Activated T-cell treated with anti-CD3 and anti-CD28 coated beads, Interleukin-2, amount 50 U/mL, for 48 hours (primary cell): ENCODE measurements around the gene PKD1.
A peak's percentile ranks its signal among the peaks of the same experiment; 100 is the strongest.

ENCODE experiments used
- DNase-seq, 2 experiments: peaks; one replicate each; pipeline ENCODE4 v3.0.0-alpha.2; 2020

The PKD1 gene

DNA sequence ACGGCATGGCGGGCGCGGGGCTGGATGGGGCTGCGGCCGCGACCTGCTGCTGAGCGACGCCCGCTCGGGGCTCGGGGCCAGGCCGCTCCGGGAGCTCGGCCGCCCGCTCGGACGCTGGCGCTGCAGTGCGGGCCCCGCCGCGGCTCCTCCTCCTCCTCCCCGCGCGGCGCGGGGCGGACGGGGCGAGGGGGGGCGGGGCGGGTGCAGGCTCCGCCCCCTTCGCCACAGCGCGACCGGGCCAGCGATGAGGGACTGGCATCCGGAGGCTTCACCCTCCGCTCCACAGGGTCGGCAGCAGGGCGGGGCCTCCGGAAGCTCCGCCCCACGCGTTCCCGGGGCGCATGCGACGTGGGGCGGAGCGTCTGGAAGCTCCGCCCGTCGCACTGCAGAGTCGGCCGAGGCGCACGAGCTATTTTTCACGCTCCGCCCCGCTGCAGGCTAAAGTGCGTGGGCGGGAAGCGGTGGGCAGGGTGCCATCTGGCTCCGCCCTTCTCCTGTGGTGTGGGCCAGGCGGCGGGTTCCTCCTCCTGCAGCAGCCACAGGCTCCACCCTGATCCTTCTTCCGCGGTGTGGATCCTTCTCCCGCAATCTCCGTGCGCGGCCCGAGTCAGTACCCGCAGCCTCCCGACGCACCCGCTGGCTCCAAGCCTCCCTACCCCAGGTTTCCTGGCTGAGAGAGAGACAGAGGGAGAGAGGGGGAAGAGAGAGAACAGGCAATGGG is at the start of gene PKD1:
PKD1 (minus strand) TSS at position 129 of the 721 bp plus-strand sequence. CDS start 209 bp downstream, outside the sequence.
- peak; percentile 99 for DNase-seq

GRCh38 chr16:2184962-2185361 is 49.3 kb upstream of the PKD1 start:
- DNase-seq, result no peak

- DNase-seq, result no peak
These were observed 48.6 kb upstream of the PKD1 start for GRCh38 chr16:2184346-2184745.

DNA sequence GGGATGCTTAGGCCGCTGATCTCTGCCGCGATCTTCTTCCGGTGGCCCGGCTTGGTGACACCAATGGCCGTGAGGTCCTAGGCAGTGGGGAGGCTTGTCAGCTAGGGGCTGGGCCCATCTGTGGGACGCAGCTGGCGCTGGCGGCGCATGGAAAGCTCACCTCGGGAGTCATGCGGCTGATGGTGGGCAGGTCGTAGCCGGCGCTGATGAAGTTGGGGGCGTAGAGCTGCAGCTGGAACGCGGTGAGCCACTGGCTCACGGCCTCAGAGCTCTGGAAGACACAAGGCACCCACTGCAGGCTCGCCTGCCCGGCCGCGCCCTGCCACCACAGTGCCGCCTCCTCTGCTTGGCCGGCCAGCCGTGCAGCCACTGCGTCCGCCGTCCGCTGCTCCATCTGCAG is 48.0 kb upstream of the PKD1 start:
- no peak for DNase-seq

- no peak for DNase-seq
These were observed 46.3 kb upstream of the PKD1 start for GRCh38 chr16:2181952-2182351.

DNA sequence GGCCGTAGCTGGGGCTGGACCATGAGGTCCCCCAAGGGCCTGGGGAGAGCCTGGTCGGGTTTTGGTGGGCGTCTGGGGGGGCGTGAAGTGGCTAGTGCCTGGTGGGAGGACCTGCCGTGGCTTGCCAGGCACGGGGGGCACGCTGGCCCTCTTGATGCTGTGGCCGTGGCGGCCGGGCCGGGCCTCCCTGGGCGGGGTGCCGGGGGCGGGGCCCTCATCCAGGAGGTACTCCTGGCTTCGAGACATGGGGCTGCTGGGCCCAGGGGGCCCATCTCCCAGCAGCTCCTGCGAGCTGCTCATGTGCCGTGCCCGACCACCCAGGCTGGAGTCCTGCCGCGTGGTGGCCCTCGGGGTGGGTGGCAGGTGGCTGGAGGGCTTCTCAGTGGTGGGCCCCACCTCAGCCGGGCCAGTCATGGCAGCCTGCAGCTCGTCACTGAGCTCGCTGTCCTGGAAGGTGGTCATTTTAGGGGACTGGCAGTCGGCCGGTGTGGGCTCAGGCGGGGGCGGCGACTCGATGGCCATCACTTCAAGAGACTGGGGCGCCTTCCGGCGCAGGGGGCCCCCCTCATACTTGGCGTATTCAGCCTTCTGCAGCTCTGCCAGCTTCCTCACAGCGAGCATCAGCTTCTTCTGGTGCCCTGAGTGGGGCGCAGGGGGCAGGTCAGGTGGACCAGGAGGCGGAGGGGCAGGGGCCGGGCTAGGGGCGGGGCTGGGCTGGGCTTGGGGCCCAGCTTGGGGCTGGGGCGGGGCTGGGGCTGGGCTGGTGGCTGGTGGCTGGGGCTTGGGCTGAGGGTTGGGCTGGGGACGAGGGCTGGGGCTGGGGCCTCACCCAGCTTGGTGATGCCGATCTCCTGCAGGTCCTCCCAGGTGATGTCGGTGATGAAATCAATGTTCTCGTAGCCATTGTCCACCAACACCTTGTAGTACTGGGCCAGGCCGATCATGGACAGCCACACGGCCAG is 45.5 kb upstream of the PKD1 start:
- no peak for DNase-seq

DNA sequence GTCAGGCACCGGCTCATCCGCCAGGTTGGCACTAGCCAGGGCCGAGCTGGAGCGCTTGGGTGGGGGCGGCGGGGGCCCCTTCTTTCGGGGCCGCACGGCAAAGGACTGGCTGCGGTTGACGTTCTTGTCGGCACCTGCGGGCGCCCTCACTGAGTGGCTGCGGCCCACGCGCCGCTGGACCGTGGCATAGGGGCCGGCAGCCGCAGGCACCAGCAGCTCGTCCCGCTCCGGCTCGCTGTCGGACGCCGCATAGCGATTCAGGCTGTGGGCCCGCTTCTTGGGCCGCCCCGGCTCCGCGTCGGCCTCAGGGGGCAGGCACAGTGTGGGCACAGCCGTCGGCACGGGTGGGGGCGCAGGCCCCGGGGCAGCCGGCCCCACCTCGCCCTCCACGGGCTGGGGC is 44.8 kb upstream of the PKD1 start:
- DNase-seq, result no peak

GRCh38 chr16:2179576-2179975 is 43.9 kb upstream of the PKD1 start:
- no peak for DNase-seq

GRCh38 chr16:2179107-2179501 is 43.4 kb upstream of the PKD1 start:
- DNase-seq, result no peak

DNA sequence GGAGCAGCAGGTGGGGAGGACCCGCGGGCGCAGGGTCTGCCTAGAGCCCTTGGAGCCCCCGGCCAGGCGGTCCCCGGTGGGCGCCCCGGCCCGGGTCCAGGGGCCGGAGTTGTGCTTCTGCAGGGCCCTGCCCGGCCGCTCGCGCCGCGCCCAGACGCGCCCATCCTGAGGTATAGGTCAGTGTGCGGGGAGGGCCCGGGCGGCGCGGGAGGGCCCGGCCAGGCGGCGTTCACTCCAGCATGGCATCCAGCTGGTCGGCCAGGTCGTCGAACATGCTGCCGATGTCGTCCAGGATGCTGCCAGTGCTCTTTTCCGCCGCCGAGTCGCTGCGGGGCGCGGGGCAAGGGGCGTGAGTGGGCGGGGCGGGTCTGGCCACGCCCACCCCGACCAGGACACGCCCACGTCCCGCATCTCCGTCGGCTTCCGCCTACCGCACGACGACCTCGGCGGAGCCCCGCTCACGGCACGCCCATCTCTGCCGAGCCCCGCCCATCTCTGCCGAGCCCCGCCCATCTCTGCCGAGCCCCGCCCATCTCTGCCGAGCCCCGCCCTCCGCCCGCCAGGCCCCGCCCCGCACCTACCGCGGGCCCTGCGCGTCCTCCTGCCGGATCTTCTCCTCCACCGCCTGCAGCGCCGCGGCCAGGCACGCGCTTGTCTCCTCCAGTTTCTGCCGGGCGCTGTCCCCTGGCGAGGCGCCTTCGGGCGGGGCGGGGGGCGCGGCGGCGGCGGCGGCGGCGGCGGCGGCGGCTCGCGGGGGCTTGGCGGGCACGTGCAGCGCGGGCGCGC is 42.8 kb upstream of the PKD1 start:
- DNase-seq, result peak; percentile 70 to 75

GRCh38 chr16:2177561-2177960 is 41.9 kb upstream of the PKD1 start:
- no peak for DNase-seq

DNA sequence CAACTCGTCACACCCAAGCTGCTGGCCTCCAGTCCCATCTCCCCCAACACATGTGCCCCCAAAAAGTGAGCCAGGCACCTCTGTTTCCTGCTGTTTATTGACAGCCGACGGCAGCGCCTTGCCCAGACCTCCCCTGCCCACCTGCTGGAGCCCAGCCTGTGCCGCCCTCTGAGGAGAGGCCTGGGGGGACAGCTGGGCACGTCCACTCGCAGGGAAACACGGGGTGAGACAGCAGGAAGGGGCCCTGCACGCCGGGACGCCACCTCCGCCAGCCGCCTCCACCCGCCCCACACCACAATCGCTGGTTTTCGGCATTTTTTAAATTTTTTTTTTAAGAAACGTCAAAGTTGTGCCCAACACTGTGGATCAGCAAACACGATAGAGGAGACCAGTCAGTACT is 41.4 kb upstream of the PKD1 start:
- DNase-seq, result no peak

GRCh38 chr16:2176047-2176446 is 40.3 kb upstream of the PKD1 start:
- no peak for DNase-seq

DNA sequence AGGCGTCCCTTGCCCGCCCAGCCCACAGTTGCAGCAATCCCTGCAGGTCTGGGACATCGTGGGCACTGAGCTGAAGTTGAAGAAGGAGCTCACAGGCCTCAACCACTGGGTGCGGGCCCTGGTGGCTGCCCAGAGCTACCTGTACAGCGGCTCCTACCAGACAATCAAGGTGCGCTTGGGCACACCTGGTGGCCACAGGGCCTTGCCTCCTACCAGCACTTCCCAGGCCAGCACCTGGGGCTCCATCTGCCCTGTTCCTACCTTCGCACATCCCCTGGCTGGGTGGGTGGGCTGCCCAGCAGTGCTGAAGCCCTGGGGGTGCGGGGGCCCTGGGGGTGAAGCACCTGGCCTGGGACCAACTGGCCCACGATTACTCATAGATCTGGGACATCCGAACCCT is 39.8 kb upstream of the PKD1 start:
- DNase-seq, result no peak

DNA sequence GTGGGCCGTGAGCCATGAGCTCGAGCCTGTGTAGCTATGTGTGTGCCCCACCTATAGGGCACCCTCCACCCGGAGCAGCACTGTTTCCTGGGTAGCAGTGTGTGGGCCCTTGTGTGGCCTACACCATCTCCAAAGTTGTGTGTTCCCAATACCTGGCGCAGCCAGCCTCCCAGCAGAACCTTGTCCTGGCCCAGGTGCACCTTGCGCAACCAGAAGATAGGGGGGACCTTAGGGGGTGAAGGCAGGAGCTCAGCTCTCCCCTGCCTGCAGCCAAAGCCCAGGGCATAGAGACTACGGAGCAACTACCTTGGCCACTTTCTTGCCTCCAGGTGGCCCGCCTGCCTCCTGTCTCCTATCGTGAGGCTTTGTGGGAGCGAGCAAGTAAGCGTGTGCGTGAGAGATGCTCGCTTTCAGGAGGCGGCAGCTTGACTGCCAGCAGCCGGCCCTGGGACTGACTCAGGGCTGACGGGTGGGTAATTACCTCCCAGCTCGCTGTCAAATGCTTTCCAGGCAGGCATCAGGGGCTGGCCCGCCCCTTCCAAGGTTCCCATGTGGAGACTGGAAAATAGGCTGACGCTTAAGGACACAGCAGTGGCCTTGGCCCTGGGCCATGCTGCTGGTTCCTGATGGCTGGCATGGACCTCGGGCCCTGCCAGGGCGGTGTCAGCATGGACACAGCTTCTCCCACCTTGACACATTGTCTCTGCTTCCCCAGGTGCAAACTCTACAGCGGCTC is 38.9 kb upstream of the PKD1 start:
- no peak for DNase-seq

GRCh38 chr16:2173916-2174315 is 38.2 kb upstream of the PKD1 start:
- no peak for DNase-seq

GRCh38 chr16:2173366-2173765 is 37.7 kb upstream of the PKD1 start:
- no peak for DNase-seq

DNA sequence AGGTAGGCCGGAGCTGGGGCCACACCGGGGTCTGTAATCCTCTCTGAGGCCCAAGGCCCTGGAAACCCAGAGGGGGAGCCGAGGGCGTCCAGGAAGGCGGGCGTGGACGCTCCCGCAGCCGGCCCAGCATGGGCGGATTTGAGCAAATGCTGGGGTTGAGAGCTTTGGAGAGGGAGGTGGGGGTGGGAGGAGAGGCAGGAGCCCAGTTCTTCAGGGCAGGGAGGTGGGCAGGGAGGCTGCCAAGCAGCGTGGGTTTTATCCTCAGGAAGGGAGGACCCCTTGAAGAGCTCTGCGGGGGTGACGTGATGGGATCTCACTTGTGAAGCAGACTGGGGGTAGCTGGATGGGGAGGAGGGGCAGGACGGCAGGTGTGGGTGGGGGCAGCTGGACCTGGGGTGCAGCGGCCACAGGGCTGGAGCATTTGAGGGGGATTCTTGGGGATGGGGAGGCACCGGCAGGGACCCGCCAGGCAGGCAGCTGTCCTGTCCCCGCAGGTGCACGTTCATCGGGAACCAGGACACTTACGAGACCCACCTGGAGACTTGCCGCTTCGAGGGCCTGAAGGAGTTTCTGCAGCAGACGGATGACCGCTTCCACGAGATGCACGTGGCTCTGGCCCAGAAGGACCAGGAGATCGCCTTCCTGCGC is 37.1 kb upstream of the PKD1 start:
- DNase-seq, result no peak

DNA sequence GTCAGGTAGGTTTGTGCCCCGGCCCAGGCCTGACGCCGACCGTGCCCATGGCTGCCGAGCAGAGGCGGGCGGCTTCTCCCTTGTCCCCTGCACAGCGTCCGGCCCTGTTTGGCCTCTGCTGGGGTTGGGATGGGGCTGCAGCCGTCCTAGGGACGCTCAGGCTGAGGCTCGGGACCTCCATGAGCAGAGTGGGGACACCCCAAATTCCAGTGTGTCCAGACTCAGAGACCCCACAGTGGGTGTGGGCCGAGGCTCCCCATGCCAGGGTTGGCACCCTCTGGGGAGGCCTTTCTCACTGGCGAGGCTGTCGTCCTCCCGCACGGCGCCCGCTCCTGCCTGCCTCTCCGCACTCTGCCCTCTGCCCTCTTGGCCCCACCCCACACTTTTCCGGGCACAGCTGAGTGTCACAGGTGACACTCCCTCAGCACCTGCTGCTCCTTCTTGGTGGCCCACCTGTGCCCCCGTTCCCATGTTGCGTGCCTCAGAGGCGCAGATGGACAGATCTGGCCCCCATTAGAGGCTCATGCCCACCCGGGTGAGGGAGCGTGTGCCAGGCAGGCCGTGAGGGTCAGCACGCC is 36.0 kb upstream of the PKD1 start:
- DNase-seq, result no peak

DNA sequence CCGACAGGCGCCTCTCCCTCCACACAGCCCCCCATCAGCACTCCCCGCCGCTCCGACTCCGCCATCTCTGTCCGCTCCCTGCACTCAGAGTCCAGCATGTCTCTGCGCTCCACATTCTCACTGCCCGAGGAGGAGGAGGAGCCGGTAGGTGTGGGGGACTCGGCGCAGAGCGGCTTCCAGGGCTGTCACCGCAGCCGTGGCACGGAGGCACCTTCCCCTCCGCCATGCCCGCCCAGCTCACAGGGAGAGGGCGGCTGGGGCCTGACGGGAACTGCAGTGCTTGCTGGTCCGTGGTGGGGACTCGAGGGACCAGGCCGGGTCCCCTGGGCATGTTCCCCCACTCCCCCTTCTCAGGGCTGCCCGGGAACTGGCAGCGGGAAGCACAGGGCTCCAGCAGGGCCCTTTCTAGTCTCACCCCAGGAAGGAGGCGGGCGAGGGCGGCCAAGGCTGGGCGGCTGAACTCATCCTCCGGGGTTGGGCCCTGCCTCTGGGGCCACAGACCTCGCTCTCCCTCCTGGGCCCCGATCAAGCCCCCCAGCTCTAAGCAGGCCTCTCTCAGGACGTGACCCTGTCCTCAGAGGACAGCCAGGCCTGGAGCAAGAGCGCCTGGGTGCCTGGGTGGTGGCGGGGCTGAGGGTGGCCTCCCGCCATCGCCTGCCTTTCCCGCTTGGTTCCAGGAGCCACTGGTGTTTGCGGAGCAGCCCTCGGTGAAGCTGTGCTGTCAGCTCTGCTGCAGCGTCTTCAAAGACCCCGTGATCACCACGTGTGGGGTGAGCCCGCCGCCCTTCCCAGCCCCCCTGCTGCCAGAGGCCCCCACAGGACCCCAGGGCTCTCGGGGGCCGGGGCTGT is 35.1 kb upstream of the PKD1 start:
- DNase-seq, result no peak

- no peak for DNase-seq
These were observed 34.4 kb upstream of the PKD1 start for GRCh38 chr16:2170080-2170479.
